ENCODE results near the gene FANCI.

The FANCI gene

DNA sequence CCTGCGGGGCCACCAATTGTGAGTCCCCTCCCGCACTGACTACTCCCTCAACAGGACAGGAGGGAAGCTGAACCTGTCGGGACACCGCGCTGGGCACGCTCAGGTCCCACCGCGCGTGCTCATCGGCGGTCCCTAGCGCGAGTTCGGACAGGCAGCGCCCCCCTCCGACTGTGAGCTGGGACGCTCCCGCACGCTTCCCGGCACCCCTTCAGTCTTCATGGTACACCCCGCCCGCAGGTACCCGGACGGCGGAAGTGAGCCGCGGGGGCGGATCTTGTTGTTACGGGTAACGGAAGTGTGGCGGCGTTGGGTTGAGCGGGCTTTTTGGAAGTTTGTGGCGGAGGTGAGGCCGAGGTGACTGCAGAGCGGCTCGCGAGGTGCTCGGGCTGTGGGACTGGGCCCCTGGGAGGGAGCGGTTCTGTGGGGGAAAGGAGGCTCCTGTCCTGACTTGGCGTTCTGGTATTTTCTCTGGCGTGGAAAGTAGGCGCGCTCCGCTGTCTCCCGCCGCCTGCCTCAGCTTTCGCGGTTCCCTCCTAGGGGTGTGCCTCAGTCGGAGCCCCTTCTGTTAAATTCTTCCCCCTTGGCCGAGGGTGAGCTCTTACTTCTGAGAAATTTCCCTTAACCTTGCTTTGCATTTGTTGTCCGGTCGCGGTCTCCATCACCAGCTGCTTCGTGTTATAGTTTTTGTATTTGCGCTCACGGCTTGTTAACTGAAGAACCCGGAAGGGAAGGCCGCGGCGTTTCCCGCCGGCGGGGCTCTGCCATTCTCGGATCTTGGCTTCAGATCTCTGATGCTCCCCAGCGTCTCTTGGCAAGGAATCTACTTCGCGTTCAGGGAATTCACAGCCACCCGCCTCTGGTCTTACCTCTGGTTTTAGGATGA is at the start of gene FANCI:
FANCI (plus strand) TSS at position 289 of the 883 bp plus-strand sequence. CDS start 3,669 bp downstream, outside the sequence.
- peak within 1 kb of the TSS; percentile 97 for H3K4me3 ChIP-seq (ENCODE audit: low read depth, low read length)
- TF ChIP-seq, protein P1, sequence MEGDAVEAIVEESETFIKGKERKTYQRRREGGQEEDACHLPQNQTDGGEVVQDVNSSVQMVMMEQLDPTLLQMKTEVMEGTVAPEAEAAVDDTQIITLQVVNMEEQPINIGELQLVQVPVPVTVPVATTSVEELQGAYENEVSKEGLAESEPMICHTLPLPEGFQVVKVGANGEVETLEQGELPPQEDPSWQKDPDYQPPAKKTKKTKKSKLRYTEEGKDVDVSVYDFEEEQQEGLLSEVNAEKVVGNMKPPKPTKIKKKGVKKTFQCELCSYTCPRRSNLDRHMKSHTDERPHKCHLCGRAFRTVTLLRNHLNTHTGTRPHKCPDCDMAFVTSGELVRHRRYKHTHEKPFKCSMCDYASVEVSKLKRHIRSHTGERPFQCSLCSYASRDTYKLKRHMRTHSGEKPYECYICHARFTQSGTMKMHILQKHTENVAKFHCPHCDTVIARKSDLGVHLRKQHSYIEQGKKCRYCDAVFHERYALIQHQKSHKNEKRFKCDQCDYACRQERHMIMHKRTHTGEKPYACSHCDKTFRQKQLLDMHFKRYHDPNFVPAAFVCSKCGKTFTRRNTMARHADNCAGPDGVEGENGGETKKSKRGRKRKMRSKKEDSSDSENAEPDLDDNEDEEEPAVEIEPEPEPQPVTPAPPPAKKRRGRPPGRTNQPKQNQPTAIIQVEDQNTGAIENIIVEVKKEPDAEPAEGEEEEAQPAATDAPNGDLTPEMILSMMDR (IDR thresholded peaks at IDR 0.05; ENCODE audit: insufficient read depth, low read depth, low read length, missing control alignments), result peak; percentile 50
- peak; percentile 97 for DNase-seq (ENCODE audit: low read depth)

DNA sequence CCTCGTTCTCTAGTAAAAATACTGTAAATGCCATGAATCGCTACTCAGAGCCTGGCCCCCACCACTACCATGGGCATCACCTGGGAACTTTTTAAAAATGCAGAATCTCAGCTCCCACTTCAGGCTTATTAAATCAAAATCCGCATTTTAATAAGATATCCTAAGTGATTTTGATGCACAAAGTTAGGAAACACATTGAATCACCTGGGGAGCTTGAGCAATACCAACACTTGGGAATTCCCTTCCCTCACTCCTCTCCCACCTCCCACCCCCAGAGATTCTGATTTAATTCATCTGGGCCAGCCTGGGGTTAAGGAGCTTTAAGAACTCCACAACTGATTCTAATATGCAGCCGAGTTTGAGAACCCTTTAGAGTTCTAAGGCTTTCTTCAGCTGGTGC is 49.2 kb upstream of the FANCI start:
- TF ChIP-seq, protein P1 (IDR thresholded peaks at IDR 0.05; ENCODE audit: insufficient read depth, low read depth, low read length, missing control alignments), result no peak
- no peak overlapping the region for H3K4me3 ChIP-seq (ENCODE audit: low read depth, low read length)
- no peak for DNase-seq (ENCODE audit: low read depth)

DNA sequence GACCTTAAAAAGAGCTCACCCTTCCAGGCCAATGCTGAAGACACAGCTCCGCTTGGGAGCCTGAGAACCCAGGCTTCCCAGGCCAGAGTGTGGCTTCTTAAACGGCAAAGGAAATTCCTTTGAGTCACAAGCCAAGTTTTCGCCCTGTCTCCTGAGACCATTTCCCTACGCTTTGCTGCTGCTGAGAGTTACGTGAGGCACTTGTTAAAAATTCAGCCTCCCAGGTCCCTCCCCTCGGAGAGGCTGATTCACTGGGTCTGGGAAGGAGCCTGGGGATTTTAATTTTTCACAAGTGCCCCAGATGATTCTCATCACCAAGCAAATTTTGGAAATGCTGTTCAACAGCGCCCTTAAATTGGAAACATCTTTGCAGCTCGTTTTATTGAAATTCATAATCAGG is 47.9 kb upstream of the FANCI start:
- DNase-seq (ENCODE audit: low read depth), result no peak
- TF ChIP-seq, protein P1 (IDR thresholded peaks at IDR 0.05; ENCODE audit: insufficient read depth, low read depth, low read length, missing control alignments), result no peak

DNA sequence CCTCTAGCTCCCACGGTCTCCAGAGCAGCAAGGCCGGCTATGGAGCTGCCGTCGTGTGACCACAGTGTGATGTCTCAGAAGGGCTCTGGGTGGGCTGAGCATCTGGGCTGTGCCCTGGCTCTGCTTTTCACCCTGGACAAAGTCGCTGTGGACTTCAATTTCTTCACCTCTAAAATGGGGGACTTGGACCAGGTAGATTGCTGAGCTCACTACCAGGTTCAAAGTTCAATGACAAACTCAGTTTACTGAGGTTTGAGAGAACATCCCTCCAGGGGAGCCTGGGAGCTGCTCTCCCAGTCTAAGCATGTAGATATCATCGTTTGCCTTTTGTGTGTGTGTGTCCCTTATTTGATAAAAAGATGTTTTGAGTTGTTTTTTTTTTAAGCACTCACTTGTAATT is 47.5 kb upstream of the FANCI start:
- no peak overlapping the region for H3K4me3 ChIP-seq (ENCODE audit: low read depth, low read length)
- no peak for DNase-seq (ENCODE audit: low read depth)
- TF ChIP-seq, protein P1 (IDR thresholded peaks at IDR 0.05; ENCODE audit: insufficient read depth, low read depth, low read length, missing control alignments), result no peak

More for the DNA sequence above, 47.9 kb upstream of the FANCI start:
- H3K4me3 ChIP-seq (ENCODE audit: low read depth, low read length), result no peak overlapping the region

DNA sequence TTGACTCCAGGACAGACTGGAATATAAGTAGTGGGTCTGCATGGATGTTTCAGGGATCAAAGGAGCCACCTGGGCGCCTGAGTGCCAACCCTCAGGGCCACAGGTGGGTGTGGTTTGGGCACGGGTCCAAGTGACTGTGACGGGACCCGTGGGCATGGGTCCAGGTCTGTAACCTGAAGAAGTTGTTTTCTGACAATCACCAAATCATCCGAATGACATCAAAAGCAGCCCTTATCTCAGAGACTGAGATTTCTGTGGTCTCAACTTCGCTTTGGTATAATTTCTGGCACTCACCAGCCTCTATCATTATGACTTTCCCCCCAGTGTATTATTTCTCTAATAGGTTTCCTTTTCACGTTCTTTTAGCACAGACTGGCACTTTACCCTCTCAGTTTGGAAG is 46.8 kb upstream of the FANCI start:
- DNase-seq (ENCODE audit: low read depth), result no peak
- TF ChIP-seq, protein P1 (IDR thresholded peaks at IDR 0.05; ENCODE audit: insufficient read depth, low read depth, low read length, missing control alignments), result no peak
- H3K4me3 ChIP-seq (ENCODE audit: low read depth, low read length), result no peak overlapping the region

DNA sequence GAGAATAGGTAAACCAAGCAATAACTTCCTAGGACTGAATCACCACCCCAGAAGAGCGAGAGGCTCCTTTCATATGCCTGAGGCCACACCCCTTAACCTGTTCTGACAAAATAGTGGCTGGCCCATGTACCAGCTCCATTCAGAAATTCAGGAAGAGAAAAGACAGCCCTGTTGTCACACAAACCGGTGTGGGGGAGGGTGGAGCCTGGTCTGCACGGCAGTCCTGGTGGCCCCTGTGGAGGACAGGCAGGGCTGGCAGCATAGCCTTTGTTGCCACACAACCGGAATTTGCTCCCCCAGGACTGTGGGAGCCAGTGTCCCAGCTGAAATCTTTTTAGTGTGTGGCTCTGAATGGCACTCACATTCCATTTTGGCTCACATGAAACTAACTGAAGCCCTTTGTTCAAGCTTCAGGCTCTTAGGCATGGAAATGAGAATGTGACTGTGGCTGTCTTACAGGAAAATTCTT is 46.2 kb upstream of the FANCI start:
- no peak overlapping the region for H3K4me3 ChIP-seq (ENCODE audit: low read depth, low read length)
- no peak for DNase-seq (ENCODE audit: low read depth)

More for the DNA sequence above, 46.2 kb upstream of the FANCI start:
- TF ChIP-seq, protein P1 (IDR thresholded peaks at IDR 0.05; ENCODE audit: insufficient read depth, low read depth, low read length, missing control alignments), result no peak
